ENCODE results near the gene TAS2R5.
"Not testable (repeated sequence)": the region's sequence is repeated elsewhere in the genome, so short reads cannot be mapped to it uniquely, and the experiment has no call there.

Gene TAS2R5

GRCh38 chr7:141754939-141755338, 35.1 kb upstream of the TAS2R5 start:
- no peak overlapping the region for H3K4me3 ChIP-seq
- H3K27me3 ChIP-seq: no peaks in the 10 kb centered on the region
- peak in 1 of 2 experiments; percentile 13 for TF ChIP-seq CTCF (IDR thresholded peaks at IDR 0.05)
- H3K4me1 ChIP-seq: no peaks in the 10 kb centered on the region
- intact Hi-C loops (cut with DNase I; ENCODE audit: low total_unique reads): no loop called here
- H3K36me3 ChIP-seq: peaks cover 56 to 93% (median 60%) of the 10 kb centered on the region in 3 donors
- H3K27ac ChIP-seq: no peak overlapping the region
- peaks cover 2 to 19% (median 18%) of the 10 kb centered on the region in 3 donors for H3K9me3 ChIP-seq
- no peak for DNase-seq

- intact Hi-C loops (cut with DNase I; ENCODE audit: low total_unique reads): no loop called here
- H3K27me3 ChIP-seq: no peaks in the 10 kb centered on the region
- H3K4me1 ChIP-seq: no peaks in the 10 kb centered on the region
- no peak for DNase-seq
- H3K9me3 ChIP-seq: no peaks in the 10 kb centered on the region
- TF ChIP-seq CTCF (IDR thresholded peaks at IDR 0.05): no peak
- H3K36me3 ChIP-seq: peaks cover 36 to 74% (median 43%) of the 10 kb centered on the region in 3 donors
- H3K27ac ChIP-seq: no peak within 1 kb of the TSS
- no peak within 1 kb of the TSS for H3K4me3 ChIP-seq
Measured at GRCh38 chr7:141763797-141764196, 26.2 kb upstream of the TAS2R5 start, which contains the start of gene TAS2R3. TAS2R3 (plus strand) TSS chr7:141764097; CDS start chr7:141764159, 62 bp downstream.

GRCh38 chr7:141770083-141770583, 19.9 kb upstream of the TAS2R5 start:
- intact Hi-C loops (cut with DNase I; ENCODE audit: low total_unique reads); H3K27me3 ChIP-seq; H3K4me1 ChIP-seq; H3K4me3 ChIP-seq; H3K9me3 ChIP-seq; DNase-seq; H3K27ac ChIP-seq: not testable (repeated sequence)
- peaks cover under 1 to 24% (median 11%) of the 10 kb centered on the region in 3 donors for H3K36me3 ChIP-seq

GRCh38 chr7:141776374-141776773, 13.6 kb upstream of the TAS2R5 start, which contains the start of gene TAS2R4:
TAS2R4 (plus strand) TSS chr7:141776674; CDS start chr7:141778489, 1,815 bp downstream.
- no peak for TF ChIP-seq CTCF (IDR thresholded peaks at IDR 0.05)
- Histone ChIP-seq H3K4me3 (no peak within 1 kb of the TSS), H3K27me3 (no peaks in the 10 kb centered on the region), H3K27ac (no peak within 1 kb of the TSS), H3K36me3 (peaks cover 8 to 39% (median 27%) of the 10 kb centered on the region in 3 donors), H3K9me3 (peaks cover 0 to 7% (median 3%) of the 10 kb centered on the region in 3 donors), H3K4me1 (no peaks in the 10 kb centered on the region)
- no peak for DNase-seq
- intact Hi-C loops (cut with DNase I; ENCODE audit: low total_unique reads): no loop called here

- no peaks in the 10 kb centered on the region for H3K27me3 ChIP-seq
- no peaks in the 10 kb centered on the region for H3K9me3 ChIP-seq
- peak in 1 of 2 experiments; percentile 46 for TF ChIP-seq CTCF (IDR thresholded peaks at IDR 0.05)
- intact Hi-C loops (cut with DNase I; ENCODE audit: low total_unique reads): no loop called here
- DNase-seq: no peak
- H3K27ac ChIP-seq: no peak overlapping the region
- no peak overlapping the region for H3K4me3 ChIP-seq
- H3K36me3 ChIP-seq: peaks cover 9 to 22% (median 11%) of the 10 kb centered on the region in 3 donors
- no peaks in the 10 kb centered on the region for H3K4me1 ChIP-seq
Measured at GRCh38 chr7:141785706-141786552, 4.1 kb upstream of the TAS2R5 start.

GRCh38 chr7:141788296-141788695, 1.7 kb upstream of the TAS2R5 start:
- Histone ChIP-seq H3K4me3 (no peak overlapping the region), H3K27ac (no peak overlapping the region), H3K9me3 (no peaks in the 10 kb centered on the region), H3K4me1 (no peaks in the 10 kb centered on the region), H3K36me3 (peaks cover 12 to 24% (median 12%) of the 10 kb centered on the region in 3 donors), H3K27me3 (no peaks in the 10 kb centered on the region)
- no peak for TF ChIP-seq CTCF (IDR thresholded peaks at IDR 0.05)
- no peak for DNase-seq
- intact Hi-C loops (cut with DNase I; ENCODE audit: low total_unique reads): no loop called here
